ENCODE data around the gene CPNE5. TPM values are rescaled to one million over a fixed set of nuclear protein-coding genes. Genes with fewer than 3 reads are reported as not detected.

CPNE5 gene
- total and polyA plus RNA-seq, 2 experiments from 2014 or later: 0.30 to 1.2 TPM

GRCh38 chr6:36791085-36791484 is 48.2 kb downstream of the CPNE5 start:
- no peak overlapping the region for H3K27ac ChIP-seq
- H3K9me3 ChIP-seq (ENCODE audit: low read depth): no peaks in the 10 kb centered on the region
- H3K79me2 ChIP-seq: no peaks in the 10 kb centered on the region
- no peak overlapping the region for H2AFZ ChIP-seq
- no peaks in the 10 kb centered on the region for H4K20me1 ChIP-seq (ENCODE audit: insufficient read depth, poor library complexity, severe bottlenecking)
- no peak overlapping the region for H3K4me3 ChIP-seq
- no peak overlapping the region for H3K4me2 ChIP-seq
- no peaks in the 10 kb centered on the region for H3K36me3 ChIP-seq (replicated peaks; ENCODE audit: insufficient read depth, low read depth)
- peaks cover 6% of the 10 kb centered on the region for H3K27me3 ChIP-seq
- no peak for DNase-seq (ENCODE audit: low spot score)
- no peaks in the 10 kb centered on the region for H3K9me2 ChIP-seq (replicated peaks; ENCODE audit: insufficient read depth)
- WGBS (ENCODE audit: low lambda C conversion rate, missing lambda C conversion rate): 93% methylated on average over 2 of the region's 2 CpGs
- TF ChIP-seq EZH2phosphoT487 (IDR thresholded peaks at IDR 0.05; ENCODE audit: low read depth, severe bottlenecking, unreplicated experiment): no peak
- TF ChIP-seq EZH2 (IDR thresholded peaks at IDR 0.05; ENCODE audit: borderline replicate concordance): no peak
- no peak for TF ChIP-seq CTCF (IDR thresholded peaks at IDR 0.05; ENCODE audit: poor library complexity)
- H3K4me1 ChIP-seq (ENCODE audit: insufficient read depth): peaks cover 4% of the 10 kb centered on the region

- H3K4me2 ChIP-seq: no peak overlapping the region
- 62% methylated on average over 4 of the region's 4 CpGs for WGBS (ENCODE audit: low lambda C conversion rate, missing lambda C conversion rate)
- H3K27ac ChIP-seq: no peak overlapping the region
- peaks cover 6% of the 10 kb centered on the region for H3K27me3 ChIP-seq
- H3K4me1 ChIP-seq (ENCODE audit: insufficient read depth): no peaks in the 10 kb centered on the region
- TF ChIP-seq EZH2 (IDR thresholded peaks at IDR 0.05; ENCODE audit: borderline replicate concordance) (no peak), CTCF (IDR thresholded peaks at IDR 0.05; ENCODE audit: poor library complexity) (no peak), EZH2phosphoT487 (IDR thresholded peaks at IDR 0.05; ENCODE audit: low read depth, severe bottlenecking, unreplicated experiment) (no peak)
- H3K4me3 ChIP-seq: no peak overlapping the region
- no peaks in the 10 kb centered on the region for H3K9me3 ChIP-seq (ENCODE audit: low read depth)
- no peaks in the 10 kb centered on the region for H3K36me3 ChIP-seq (replicated peaks; ENCODE audit: insufficient read depth, low read depth)
- no peak overlapping the region for H2AFZ ChIP-seq
- no peaks in the 10 kb centered on the region for H4K20me1 ChIP-seq (ENCODE audit: insufficient read depth, poor library complexity, severe bottlenecking)
- no peaks in the 10 kb centered on the region for H3K9me2 ChIP-seq (replicated peaks; ENCODE audit: insufficient read depth)
- DNase-seq (ENCODE audit: low spot score): no peak
- no peaks in the 10 kb centered on the region for H3K79me2 ChIP-seq
Observed at GRCh38 chr6:36788768-36789167, 50.5 kb downstream of the CPNE5 start.

- WGBS (ENCODE audit: low lambda C conversion rate, missing lambda C conversion rate): 94% methylated on average over 8 of the region's 8 CpGs
- TF ChIP-seq CTCF (IDR thresholded peaks at IDR 0.05; ENCODE audit: poor library complexity): no peak
- no peak for TF ChIP-seq EZH2phosphoT487 (IDR thresholded peaks at IDR 0.05; ENCODE audit: low read depth, severe bottlenecking, unreplicated experiment)
- no peak for TF ChIP-seq EZH2 (IDR thresholded peaks at IDR 0.05; ENCODE audit: borderline replicate concordance)
- Histone ChIP-seq H4K20me1 (ENCODE audit: insufficient read depth, poor library complexity, severe bottlenecking) (no peaks in the 10 kb centered on the region), H3K27me3 (peaks cover 6% of the 10 kb centered on the region), H2AFZ (no peak overlapping the region), H3K4me3 (no peak overlapping the region), H3K9me3 (ENCODE audit: low read depth) (no peaks in the 10 kb centered on the region), H3K4me1 (ENCODE audit: insufficient read depth) (no peaks in the 10 kb centered on the region), H3K4me2 (no peak overlapping the region), H3K27ac (no peak overlapping the region), H3K9me2 (replicated peaks; ENCODE audit: insufficient read depth) (no peaks in the 10 kb centered on the region), H3K79me2 (no peaks in the 10 kb centered on the region), H3K36me3 (replicated peaks; ENCODE audit: insufficient read depth, low read depth) (no peaks in the 10 kb centered on the region)
- no peak for DNase-seq (ENCODE audit: low spot score)
Observed at GRCh38 chr6:36788186-36788585, 51.1 kb downstream of the CPNE5 start.

- H3K9me2 ChIP-seq (replicated peaks; ENCODE audit: insufficient read depth): no peaks in the 10 kb centered on the region
- H3K79me2 ChIP-seq: no peaks in the 10 kb centered on the region
- H3K9me3 ChIP-seq (ENCODE audit: low read depth): no peaks in the 10 kb centered on the region
- 94% methylated on average over 4 of the region's 4 CpGs for WGBS (ENCODE audit: low lambda C conversion rate, missing lambda C conversion rate)
- H3K4me2 ChIP-seq: no peak overlapping the region
- H3K4me1 ChIP-seq (ENCODE audit: insufficient read depth): no peaks in the 10 kb centered on the region
- peaks cover 6% of the 10 kb centered on the region for H3K27me3 ChIP-seq
- no peak overlapping the region for H3K4me3 ChIP-seq
- TF ChIP-seq CTCF (IDR thresholded peaks at IDR 0.05; ENCODE audit: poor library complexity): no peak
- TF ChIP-seq EZH2phosphoT487 (IDR thresholded peaks at IDR 0.05; ENCODE audit: low read depth, severe bottlenecking, unreplicated experiment): no peak
- no peak for TF ChIP-seq EZH2 (IDR thresholded peaks at IDR 0.05; ENCODE audit: borderline replicate concordance)
- no peaks in the 10 kb centered on the region for H4K20me1 ChIP-seq (ENCODE audit: insufficient read depth, poor library complexity, severe bottlenecking)
- H3K36me3 ChIP-seq (replicated peaks; ENCODE audit: insufficient read depth, low read depth): no peaks in the 10 kb centered on the region
- H2AFZ ChIP-seq: no peak overlapping the region
- H3K27ac ChIP-seq: no peak overlapping the region
- DNase-seq (ENCODE audit: low spot score): no peak
Observed at GRCh38 chr6:36787210-36787609, 52.0 kb downstream of the CPNE5 start.
